ENCODE measurements around the gene TAB2.
"Not testable (repeated sequence)": the region's sequence is repeated elsewhere in the genome, so short reads cannot be mapped to it uniquely, and the experiment has no call there.

TAB2 gene

GRCh38 chr6:149423964-149424440 lies 106.5 kb downstream of the TAB2 start:
- DNase-seq = no peak

- no peak for DNase-seq
These were observed 107.7 kb downstream of the TAB2 start for GRCh38 chr6:149425224-149425623.

GRCh38 chr6:149425754-149426153 lies 108.2 kb downstream of the TAB2 start:
- DNase-seq = no peak

- no peak for DNase-seq
These were observed 111.1 kb downstream of the TAB2 start for GRCh38 chr6:149428606-149429005.

DNA sequence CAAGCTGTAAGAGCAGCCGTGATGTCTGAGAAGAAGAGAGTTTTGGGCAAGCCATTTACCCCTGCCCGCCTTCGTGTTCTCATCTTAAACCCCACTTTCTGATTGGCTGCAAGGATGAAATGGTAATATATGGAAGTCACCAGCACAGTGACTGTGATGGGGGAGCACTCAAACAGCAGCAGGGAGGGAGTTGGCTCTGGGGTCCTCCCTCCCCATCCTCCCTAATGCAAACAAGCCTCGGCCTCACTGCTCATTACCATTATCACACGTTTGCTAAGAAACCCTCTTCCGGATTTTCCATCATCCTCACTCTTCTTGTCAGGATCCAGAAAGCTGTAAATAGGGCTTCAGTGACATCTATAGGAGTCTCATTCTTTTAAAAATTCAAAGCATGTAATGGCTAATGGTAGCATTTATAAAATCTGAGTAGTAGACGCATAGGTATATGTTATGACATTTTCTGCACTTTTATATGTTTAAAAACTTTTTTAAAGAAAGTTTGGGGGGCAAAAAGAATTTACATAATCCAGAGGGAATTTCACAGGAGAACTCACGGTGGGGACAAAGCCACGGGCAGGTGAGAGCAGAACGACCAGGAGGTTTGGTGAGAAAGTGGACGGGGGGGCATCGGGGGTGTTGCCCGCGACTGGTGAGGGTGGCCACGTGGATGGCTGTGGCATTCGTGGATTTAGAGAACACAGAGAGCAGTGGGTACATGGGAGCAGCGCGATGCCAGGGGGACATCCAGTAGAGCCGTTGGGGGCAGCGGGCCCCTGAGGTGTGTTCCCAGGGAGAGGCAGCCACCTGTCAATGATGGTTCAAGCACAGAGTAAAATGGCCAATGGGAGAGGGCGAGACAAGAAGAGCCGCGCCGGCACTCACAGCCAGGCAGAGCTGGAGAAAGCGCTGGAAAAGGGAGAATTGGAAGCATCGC lies 112.2 kb downstream of the TAB2 start:
- no peak for DNase-seq

GRCh38 chr6:149431905-149432775 lies 114.6 kb downstream of the TAB2 start:
- DNase-seq = peak; percentile 35

DNA sequence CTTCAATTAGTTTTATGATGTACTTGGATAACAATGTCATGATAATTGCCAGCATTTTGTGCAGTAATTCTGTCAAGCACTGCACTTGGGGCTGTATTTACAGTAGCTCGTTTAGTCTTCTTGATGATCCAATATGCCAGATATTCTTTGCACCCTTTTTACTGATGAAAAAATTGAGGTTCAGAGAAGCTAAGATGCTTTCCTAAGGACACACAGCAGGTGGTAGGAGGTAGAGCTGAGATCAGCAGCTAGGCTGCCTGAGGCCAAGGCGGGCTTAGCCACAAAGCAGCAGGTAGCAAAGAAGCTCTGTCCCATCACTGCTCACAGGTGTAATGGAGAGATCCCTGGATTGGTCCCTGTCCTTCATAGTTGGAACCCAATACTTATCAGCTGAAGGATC lies 115.9 kb downstream of the TAB2 start:
- DNase-seq = no peak

DNA sequence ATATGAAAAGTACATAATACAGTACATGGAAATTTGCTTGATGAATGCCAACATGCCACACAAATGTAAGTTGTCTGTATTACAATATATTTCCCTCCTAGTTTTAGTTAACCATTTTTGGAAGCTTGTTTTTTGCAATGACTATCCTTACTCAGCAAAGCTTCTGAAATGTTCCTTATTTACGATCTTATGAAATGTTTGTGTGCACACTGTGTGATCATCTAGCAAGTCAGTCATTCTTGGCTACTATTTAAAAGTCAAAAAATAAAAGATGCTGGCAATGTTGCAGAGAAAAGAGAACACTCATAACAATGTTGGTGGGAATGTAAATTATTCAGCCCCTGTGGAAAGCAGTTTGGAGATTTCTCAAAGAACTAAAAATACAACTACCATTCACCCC lies 116.4 kb downstream of the TAB2 start:
- DNase-seq = no peak

GRCh38 chr6:149435919-149436586 lies 118.5 kb downstream of the TAB2 start:
- no peak for DNase-seq

DNA sequence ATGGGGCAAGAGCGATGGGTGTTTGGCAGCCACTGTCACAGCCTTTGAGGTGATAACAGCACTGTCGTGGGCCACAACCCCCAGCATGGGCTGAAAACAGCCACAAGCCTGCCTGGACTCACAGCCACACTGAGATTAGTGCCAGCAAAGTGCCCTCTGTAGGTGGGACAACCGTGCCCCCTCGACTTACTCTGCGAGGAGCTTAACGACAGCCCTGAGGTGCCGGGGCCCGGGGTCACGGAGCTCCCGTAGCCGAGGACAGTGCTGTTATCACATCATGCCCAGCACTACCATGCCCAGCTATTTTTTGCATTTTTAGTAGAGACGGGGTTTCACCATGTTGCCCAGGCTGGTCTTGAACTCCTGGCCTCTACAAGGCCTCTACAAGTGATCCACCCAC lies 119.1 kb downstream of the TAB2 start:
- no peak for DNase-seq

GRCh38 chr6:149437212-149437611 lies 119.7 kb downstream of the TAB2 start:
- DNase-seq = no peak

DNA sequence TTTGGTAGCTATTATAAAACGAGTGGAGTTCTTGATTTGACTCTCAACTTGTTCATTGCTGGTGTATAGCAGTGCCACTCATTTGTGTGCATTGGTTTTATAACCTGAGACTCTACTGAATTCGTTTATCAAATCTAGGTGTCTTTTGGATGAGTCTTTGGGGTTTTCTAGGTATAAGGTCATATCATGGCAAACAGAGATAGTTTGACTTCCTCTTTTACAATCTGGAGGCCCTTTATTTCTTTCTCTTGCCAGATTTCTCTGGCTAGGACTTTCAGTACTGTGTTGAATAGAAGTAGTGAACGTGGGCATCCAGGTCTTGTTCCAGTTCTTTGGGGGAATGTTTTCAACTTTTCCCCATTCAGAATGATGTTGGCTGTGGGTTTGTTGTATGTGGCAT lies 121.3 kb downstream of the TAB2 start:
- no peak for DNase-seq

GRCh38 chr6:149439626-149440025 lies 122.1 kb downstream of the TAB2 start:
- DNase-seq = no peak

GRCh38 chr6:149440735-149441671 lies 123.5 kb downstream of the TAB2 start:
- DNase-seq = no peak

DNA sequence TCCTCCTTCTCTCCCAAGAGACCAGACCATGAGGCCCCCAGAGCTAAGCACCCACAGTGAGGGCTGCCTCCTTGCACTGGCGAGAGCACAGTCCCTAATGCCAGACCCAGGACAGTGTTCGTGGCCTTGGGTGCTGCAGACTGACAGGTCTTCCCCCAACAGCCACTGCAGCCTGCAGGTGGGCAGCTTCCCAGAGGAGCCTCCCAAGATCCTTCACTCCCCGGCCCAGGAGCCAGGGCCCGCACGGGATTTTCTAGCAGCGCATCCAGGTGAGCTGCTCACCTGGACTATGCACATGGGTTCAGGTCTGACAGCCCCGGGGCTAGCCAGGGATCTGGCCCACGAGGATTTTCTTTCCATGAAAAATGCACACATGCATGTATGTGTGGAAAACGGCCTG lies 124.2 kb downstream of the TAB2 start:
- no peak for DNase-seq

DNA sequence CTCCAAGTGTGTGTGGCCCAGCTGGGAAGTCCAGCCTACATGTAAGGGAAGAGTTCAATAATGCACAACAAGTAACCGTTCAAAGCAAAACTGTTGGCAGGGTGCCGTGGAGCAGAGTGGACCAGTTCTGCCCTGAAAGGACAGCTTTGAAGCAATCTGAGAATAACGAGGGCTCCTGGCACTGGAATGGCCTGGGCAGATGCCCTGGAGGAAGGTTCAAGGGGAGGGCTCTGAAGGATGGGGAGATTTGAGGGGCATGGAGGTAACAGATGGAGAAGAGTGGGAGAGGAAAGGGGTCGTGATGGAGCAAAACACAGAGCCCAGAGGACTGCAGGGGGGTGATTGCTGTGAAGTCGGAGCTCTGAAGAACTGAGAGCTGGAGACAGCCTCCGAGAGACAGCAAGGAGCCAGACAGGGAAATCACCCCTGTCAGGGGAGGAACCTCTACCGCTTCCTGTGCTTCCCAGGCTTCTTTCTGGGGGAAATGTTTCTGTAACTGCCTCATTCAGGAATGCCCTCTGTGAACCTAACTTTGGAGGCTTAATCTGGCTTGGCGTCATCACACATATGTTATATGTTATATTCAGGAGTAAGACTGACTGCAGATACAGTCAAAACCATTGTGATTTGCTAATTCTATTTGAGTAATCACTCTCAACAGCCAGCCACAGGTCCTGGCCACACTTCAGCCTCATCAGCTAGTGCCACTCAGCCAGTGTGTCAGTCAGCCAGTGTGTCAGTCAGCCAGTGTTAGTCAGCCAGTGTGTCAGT lies 126.1 kb downstream of the TAB2 start:
- no peak for DNase-seq

DNA sequence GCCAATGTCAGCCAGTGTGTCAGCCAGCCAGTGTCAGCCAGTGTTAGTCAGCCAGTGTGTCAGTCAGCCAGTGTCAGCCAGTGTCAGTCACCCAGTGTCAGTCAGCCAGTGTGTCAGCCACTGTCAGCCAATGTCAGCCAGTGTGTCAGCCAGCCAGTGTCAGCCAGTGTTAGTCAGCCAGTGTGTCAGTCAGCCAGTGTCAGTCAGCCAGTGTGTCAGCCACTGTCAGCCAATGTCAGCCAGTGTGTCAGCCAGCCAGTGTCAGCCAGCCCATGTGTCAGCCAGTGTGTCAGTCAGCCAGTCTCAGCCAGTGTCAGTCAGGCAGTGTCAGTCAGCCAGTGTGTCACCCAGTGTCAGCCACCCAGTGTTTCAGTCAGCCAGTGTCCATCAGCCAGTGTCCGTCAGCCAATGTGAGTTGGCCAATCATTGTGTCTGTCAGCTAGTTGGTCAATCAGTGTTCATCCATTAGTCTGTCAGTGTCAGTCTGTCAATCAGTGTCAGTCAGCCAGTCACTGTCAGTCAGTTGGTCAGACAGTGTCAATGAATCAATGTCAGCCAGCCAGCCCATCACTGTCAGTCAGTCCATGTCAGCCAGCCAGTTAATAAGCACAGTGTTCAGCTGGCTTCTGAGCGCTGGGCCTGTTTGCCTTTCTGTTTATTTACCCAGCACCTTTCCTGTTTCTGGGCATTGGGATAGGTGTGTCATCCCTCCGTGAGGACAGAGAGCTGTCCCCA lies 127.0 kb downstream of the TAB2 start:
- not testable (repeated sequence) for DNase-seq

DNA sequence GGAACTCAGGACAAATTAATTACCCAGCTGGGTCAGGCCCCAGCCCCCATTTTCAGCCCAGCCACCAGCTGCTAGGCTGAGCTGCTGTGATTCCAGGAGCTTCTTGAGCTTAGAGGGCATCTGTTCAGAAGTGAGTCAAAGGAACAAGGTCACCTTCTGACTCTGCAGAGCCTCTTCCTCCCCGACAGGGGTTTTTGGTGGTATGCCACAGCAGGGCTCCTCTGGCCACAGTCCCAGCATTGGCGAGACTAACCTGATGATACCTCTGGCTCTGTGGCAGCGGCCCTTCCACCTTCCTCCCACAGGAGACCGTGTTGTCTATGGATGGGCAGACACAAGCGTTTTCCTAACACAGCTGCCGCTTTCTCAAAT lies 127.6 kb downstream of the TAB2 start:
- DNase-seq = no peak

- DNase-seq = no peak
These were observed 128.1 kb downstream of the TAB2 start for GRCh38 chr6:149445573-149445972.

DNA sequence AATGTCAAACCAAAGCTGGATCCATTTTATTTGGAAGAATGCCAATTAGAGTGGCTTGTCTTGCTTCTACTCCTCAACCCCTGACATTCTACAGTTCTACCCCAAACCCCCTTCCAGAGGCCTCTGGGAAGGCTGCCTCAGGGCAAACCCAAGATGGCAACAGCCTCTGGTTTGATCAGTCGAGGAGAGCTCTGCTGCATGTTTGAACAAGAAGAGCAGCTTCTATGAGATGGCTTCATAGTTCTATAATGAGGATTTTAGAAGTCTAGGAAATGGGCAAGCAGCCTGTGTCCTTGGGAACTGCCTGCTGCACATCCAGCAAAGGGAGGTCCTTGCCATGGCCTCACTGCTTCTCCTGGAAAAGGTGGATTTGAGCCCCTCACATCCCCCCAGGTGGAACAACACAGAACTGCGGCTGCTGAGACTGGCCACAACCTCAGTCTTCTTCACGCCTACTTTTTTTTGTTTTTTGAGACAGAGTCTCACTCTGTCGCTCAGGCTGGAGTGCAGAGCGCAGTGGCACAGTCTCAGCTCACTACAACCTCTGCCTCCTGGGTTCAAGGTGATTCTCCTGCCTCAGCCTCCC lies 129.4 kb downstream of the TAB2 start:
- DNase-seq = no peak

Measured in NCI-H187 treated with DMSO at 0.1 percent for 48 hours (cell line).